Measurements from ENCODE around the gene LCE1C.

Gene LCE1C

GRCh38 chr1:152806576-152806975, at the start of gene LCE1C:
TSS of gene LCE1C (minus strand) at chr1:152806651. CDS start at chr1:152805478, 1,173 bp downstream.
- FAIRE-seq, result no peak

GRCh38 chr1:152855661-152856060, 49.2 kb upstream of the LCE1C start:
- no peak for FAIRE-seq

- no peak for FAIRE-seq
These were observed 36.1 kb upstream of the LCE1C start, which contains the start of gene LCE6A for GRCh38 chr1:152842556-152842955. TSS of gene LCE6A (plus strand) at chr1:152842856. CDS start at chr1:152843521, 665 bp downstream.

GRCh38 chr1:152836870-152837269, 30.4 kb upstream of the LCE1C start:
- no peak for FAIRE-seq

- no peak for FAIRE-seq
These were observed 20.7 kb upstream of the LCE1C start, which contains the start of gene LCE1A for GRCh38 chr1:152827173-152827572. TSS of gene LCE1A (plus strand) at chr1:152827473. CDS start at chr1:152827473, 0 bp downstream.

- FAIRE-seq, result no peak
These were observed 18.5 kb upstream of the LCE1C start for GRCh38 chr1:152824964-152825363.

GRCh38 chr1:152823294-152823693, 16.8 kb upstream of the LCE1C start:
- FAIRE-seq, result no peak

- no peak for FAIRE-seq
These were observed 10.9 kb upstream of the LCE1C start for GRCh38 chr1:152817309-152817708.

- no peak for FAIRE-seq
These were observed 5.2 kb upstream of the LCE1C start, which contains the start of gene LCE1B for GRCh38 chr1:152811671-152812070. TSS of gene LCE1B (plus strand) at chr1:152811971. CDS start at chr1:152812447, 476 bp downstream.

- FAIRE-seq, result no peak
These were observed 4.6 kb upstream of the LCE1C start for GRCh38 chr1:152811050-152811449.

- no peak for FAIRE-seq
These were observed 5.1 kb downstream of the LCE1C start for GRCh38 chr1:152801333-152801732.

GRCh38 chr1:152796421-152796820, 10.0 kb downstream of the LCE1C start, which contains the start of gene LCE1D:
TSS of gene LCE1D (plus strand) at chr1:152796721. CDS start at chr1:152797795, 1,074 bp downstream.
- FAIRE-seq, result no peak

- no peak for FAIRE-seq
These were observed 10.8 kb downstream of the LCE1C start for GRCh38 chr1:152795686-152796085.

- no peak for FAIRE-seq
These were observed 20.4 kb downstream of the LCE1C start, which contains the start of gene LCE1E for GRCh38 chr1:152786077-152786476. TSS of gene LCE1E (plus strand) at chr1:152786257. CDS start at chr1:152787300, 1,043 bp downstream.

GRCh38 chr1:152783095-152783494, 23.4 kb downstream of the LCE1C start:
- no peak for FAIRE-seq

- no peak for FAIRE-seq
These were observed 28.8 kb downstream of the LCE1C start for GRCh38 chr1:152777510-152778137.

GRCh38 chr1:152776361-152776760, 30.1 kb downstream of the LCE1C start:
- FAIRE-seq, result no peak

- no peak for FAIRE-seq
These were observed 31.6 kb downstream of the LCE1C start, which contains the start of gene LCE1F for GRCh38 chr1:152774875-152775274. TSS of gene LCE1F (plus strand) at chr1:152775140. CDS start at chr1:152776372, 1,232 bp downstream.

- no peak for FAIRE-seq
These were observed 36.0 kb downstream of the LCE1C start for GRCh38 chr1:152770411-152770810.

GRCh38 chr1:152768847-152769533, 37.5 kb downstream of the LCE1C start:
- no peak for FAIRE-seq

GRCh38 chr1:152761609-152762213, 44.7 kb downstream of the LCE1C start:
- no peak for FAIRE-seq

GRCh38 chr1:152760551-152761190, 45.8 kb downstream of the LCE1C start:
- no peak for FAIRE-seq
